ENCODE results near the gene DSG1. TPM values are rescaled to one million over a fixed set of nuclear protein-coding genes. Genes with fewer than 3 reads are reported as not detected.
"Not testable (repeated sequence)": the region's sequence is repeated elsewhere in the genome, so short reads cannot be mapped to it uniquely, and the experiment has no call there.

DSG1 gene
- polyA plus RNA-seq, 10 donors, result 0.09 to 28.0 (median 9.3) TPM; not detected in 6

- DNase-seq, result no peak
Observed at GRCh38 chr18:31343454-31343853, 25.5 kb downstream of the DSG1 start.

- not testable (repeated sequence) for DNase-seq
Observed at GRCh38 chr18:31353336-31353735, 35.4 kb downstream of the DSG1 start.

DNA sequence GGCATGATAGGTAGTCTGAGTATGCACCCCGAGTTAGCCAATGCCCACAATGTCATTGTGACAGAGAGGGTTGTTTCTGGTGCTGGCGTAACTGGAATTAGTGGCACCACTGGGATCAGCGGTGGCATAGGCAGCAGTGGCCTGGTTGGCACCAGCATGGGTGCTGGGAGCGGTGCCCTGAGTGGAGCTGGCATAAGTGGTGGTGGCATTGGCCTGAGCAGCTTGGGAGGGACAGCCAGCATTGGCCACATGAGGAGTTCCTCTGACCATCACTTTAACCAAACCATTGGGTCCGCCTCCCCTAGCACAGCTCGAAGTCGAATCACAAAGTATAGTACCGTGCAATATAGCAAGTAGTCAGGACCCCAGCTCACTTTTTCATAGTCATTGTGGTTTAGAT, 37.0 kb downstream of the DSG1 start:
- no peak for DNase-seq

DNA sequence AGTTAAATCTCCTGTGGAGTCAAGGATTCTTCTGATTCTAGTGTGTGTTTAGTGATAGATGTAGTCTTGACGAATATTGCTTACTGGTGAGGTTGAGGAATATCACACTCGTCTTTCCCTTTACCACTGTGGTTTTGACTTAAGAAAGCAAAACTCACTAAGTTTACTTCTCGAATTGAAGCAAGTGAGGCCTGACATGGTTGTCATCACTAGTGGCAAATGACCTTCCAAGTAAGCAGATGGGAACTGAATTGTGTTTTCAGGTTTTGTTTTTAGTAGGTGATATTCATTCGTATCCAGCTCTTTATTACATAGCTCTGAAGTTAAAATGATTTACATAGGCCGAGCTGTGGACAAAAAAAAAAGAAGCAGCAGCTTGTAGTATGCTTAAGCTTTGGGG, 38.1 kb downstream of the DSG1 start:
- DNase-seq, result no peak

GRCh38 chr18:31364190-31364589, 46.2 kb downstream of the DSG1 start:
- DNase-seq, result no peak

GRCh38 chr18:31369478-31369877, 51.5 kb downstream of the DSG1 start:
- DNase-seq, result no peak

- DNase-seq, result no peak
Observed at GRCh38 chr18:31371989-31372388, 54.0 kb downstream of the DSG1 start.

DNA sequence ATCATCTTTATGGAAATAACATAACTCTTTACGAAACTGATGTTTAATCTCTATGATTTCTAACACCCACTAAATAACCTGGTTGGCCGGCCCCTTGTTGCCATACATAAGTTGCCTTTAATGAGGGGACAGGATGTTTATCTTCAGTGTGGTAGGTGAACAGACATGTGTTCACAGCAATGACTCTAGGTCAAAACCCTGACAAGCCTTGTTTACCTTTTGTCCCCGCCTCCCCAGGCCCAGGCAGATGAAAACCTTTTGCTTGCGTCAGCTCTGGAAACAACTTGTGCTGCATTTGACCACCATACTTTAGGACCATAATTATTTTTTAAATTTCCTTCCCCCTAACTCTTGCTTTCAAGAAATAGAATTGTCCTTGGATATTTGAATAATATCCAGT, 55.7 kb downstream of the DSG1 start:
- DNase-seq, result no peak

DNA sequence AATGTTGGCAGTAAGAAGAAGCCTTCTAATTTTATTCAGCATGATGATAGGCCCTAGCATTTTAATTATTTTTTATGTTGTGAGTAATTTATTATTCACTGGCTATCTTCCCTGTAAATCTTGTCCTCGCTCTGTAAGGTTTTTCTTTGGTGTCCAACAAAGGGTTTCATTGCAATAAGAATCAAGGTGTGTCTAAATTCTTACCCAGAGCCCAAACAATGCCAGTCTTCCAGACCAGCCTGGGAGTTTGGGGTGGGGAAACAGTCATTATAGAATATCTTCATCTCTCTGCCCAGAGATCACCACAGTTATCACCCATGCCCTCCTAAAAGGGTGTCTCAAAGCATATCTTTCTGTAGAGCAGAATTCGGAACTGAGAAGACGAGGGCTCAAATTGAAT, 58.5 kb downstream of the DSG1 start, which contains the start of gene DSG4:
DSG4 (plus strand) TSS at position 301 of the 400 bp plus-strand sequence. CDS start 135 bp downstream, outside the sequence.
- no peak for DNase-seq

DNA sequence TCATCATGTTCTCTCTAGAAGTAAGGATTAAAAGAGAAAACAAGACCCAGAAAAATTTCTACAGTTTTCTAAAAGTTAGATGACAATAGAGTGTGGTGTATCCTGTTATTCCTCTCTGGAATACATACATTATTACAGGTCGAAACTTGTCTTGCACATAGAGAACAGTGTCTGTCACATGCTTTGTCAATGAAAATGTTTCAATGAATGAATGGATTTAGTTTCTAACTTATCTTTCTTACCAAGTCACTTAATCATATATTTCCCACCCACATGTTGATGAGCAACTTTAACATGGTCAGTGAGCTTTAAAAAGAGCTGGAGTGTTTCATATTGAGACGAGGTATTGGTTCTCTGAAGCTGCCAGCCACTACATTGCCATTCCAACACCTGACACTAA, 63.0 kb downstream of the DSG1 start:
- no peak for DNase-seq

GRCh38 chr18:31382107-31382506, 64.1 kb downstream of the DSG1 start:
- no peak for DNase-seq

- DNase-seq, result no peak
Observed at GRCh38 chr18:31386741-31387140, 68.8 kb downstream of the DSG1 start.

DNA sequence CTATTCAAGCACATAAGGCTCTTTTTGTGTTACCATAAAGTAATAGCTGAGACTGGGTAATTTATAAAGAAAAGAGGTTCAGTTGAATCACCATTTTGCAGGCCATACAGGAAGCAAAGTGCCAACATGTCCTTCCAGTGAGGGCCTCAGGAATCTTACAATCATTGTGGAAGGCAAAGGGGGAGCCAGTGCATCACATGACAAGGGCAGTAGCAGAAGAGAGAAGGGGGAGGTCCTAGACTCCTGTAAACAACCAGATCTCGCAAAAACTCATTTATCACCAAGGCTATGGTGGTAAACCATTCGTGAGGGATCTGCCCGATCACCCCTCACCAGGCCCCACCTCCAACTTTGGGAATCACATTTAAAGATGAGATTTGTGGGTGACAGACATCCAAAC, 75.3 kb downstream of the DSG1 start:
- no peak for DNase-seq

DNA sequence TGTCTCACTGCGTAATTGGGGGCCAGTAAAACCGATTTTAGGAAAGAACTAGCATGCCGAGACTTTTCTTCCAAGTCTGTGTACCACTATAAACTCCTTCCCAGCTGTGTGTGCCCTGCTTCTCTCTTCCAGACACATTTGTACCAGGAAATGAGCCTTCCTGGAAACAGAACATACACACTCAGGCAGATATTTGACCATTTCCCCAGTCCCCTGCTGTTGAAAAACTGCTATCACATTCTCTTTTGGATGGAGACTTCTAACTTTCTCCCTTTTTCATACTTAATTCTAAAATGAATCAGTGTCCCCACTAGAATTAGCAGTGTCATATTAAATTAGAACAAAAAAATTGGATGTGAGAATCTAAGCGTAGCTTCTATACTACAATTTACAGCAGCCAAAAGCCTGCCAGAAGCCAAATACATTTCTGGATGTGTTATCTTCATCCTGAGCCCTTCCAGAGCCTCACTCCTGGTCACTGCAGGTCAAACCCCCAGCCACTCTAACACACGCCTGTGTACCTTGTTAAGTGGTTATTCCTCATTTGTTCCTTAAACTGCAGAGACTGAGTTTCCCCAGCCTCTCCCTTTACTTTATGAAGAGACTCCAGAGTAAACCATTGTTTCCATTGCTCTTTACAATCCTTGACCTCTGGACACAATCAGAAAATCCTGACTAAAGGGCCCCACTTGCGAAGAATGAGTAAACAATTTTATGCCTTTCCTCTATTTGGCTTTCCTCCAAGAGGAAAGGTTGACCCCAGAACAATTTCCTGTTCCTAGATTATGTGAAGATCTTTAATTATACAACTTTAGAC, 79.0 kb downstream of the DSG1 start:
- peak in 1 of 3 donors; percentile 21 for DNase-seq

- DNase-seq, result no peak
Observed at GRCh38 chr18:31398191-31398590, 80.2 kb downstream of the DSG1 start.

GRCh38 chr18:31399306-31400032, 81.5 kb downstream of the DSG1 start:
- DNase-seq, result peak in 1 of 3 donors; percentile 30

DNA sequence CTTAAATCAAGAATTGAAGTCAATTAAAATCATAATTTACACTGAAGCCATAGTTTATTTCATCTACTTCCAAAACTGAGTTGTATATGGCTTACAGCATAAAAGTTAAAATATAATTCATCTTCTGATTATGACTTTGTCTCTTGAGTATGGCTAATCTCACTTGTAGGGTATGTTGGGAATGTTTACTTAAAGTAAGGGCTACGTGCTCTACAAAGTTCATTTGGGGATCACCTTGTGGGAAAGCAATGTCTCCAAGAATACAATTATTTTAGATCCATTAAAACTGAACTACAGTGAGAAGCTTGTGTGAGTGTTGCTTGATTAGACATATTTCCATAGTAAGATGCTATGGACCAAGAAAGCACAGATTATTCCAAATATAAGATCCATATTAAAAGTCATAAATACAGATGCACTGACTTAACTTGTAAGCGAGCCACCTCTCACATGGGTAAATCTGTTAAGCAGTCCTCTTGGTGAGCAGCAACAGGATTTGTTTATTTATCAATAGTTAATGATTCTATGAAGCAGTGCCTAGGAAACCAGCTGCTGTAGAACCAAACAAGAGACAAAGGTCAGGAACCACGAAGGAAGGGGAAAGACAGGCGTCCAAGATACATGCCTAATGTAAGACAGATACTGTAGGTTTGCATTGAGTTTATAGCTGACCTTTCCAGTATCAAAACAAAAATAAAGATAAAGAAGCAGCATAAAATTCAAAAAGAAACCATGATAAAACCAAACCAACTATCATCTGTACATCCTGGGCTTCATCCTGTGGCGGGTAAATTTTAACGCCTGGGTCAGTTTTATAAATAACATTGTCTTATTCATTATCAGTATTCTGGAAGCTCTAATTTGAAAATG, 83.4 kb downstream of the DSG1 start:
- DNase-seq, result no peak

DNA sequence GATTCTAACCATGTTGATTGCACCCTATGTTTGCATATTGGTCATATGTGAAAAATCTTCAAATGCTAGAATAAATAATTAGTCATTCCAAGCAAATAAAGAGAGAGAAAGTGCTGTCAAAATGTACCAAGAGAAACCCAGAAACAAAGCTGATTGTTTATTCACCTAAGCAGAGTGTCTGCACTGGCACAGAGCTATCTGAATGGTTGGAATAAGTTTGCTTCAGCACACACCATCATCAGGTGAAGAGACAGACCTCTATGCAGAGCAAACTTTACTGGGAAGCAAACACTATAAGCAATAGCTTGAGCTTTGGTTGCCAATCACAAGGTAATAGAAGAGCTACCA, 84.0 kb downstream of the DSG1 start:
- DNase-seq, result no peak

DNA sequence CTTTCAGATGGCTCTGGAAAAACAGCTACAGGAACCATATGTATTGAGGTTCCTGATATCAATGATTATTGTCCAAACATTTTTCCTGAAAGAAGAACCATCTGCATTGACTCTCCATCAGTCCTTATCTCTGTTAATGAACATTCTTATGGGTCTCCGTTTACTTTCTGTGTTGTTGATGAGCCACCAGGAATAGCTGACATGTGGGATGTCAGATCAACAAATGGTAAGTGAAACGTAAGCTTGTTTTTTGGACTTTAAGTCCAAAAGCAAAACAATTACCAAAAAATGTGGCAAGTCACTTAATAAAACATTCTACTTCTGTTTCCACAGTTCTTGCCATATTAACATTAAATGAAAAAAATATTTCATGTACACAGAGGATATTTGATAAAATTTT, 85.4 kb downstream of the DSG1 start:
- DNase-seq, result no peak
